HCT116 (cell line): ENCODE data around the gene BTBD6. TPM values are rescaled to one million over a fixed set of nuclear protein-coding genes. Genes with fewer than 3 reads are reported as not detected.

Experiments used
- ATAC-seq: fragments of 200-7000 bp; cut with Tn5 transposase; 2 replicates; pipeline ENCODE4 v1.9.1; 2020; ENCODE audit warnings: mild to moderate bottlenecking, moderate library complexity
- BruUV-seq: library from RNA; stranded (reverse); fragments of 400-500 nt; replicated peaks from 2 replicates; lab custom pipeline; 2021; lab: Mats Ljungman, UMichigan
- CTCF ChIA-PET: fragments of 300-600 bp; sonication (Branson Sonifier 250); formaldehyde crosslinking; loops from one replicate; lab custom pipeline; 2021; ENCODE audit warnings: antibody characterized with exemption; lab: Charles Lee
- POLR2A ChIA-PET: fragments of 300-600, 350-600 bp; sonication (Branson Sonifier 250); formaldehyde crosslinking; loops from one replicate; lab custom pipeline; 2021; ENCODE audit warnings: antibody characterized with exemption; lab: Charles Lee
- RAD21 ChIA-PET, 2 experiments: fragments of 300-600 bp; sonication (Branson Sonifier 250); formaldehyde crosslinking; loops; one replicate each; lab custom pipeline; 2023; ENCODE audit warnings: low total read pairs in 2 of 2; ENCODE audit not compliant: uncharacterized antibody in 2 of 2, unreplicated experiment in 2 of 2, low non-redundant PET in 1 of 2; lab: Charles Lee
- DNase-seq: peaks from one replicate; pipeline ENCODE4 v3.0.0-alpha.2; 2010; ENCODE audit warnings: low read depth, low spot score
- H2AFZ ChIP-seq: fragments of 200-600 bp; shearing (Covaris generic), sonication (generic); 2 replicates; pipeline ENCODE4 v1.6.1; 2017; ENCODE audit warnings: low read depth, mixed run types, mixed read lengths, antibody characterized with exemption, low read length; ENCODE audit not compliant: poor library complexity, severe bottlenecking
- H3K27ac ChIP-seq: 2 replicates; pipeline ENCODE4 v1.5.1; 2012; ENCODE audit warnings: low read depth, low read length
- H3K27me3 ChIP-seq: fragments of 200-600 bp; sonication (generic); 2 replicates; pipeline ENCODE4 v1.6.1; 2016; ENCODE audit warnings: mixed run types, low read length, mixed read lengths; ENCODE audit not compliant: insufficient read depth
- H3K36me3 ChIP-seq, 2 experiments: fragments of 200-500 bp in 1 of 2; fragments of 200-600 bp in 1 of 2; sonication (Bioruptor generic) in 1 of 2; sonication (generic) in 1 of 2; 2 replicates each; pipeline versions ENCODE4 v1.5.1 to v1.6.1; 2014 to 2016; ENCODE audit warnings: low read length in 2 of 2, inconsistent platforms in 1 of 2, mixed read lengths in 1 of 2, mixed run types in 1 of 2; ENCODE audit not compliant: insufficient read depth in 2 of 2, control insufficient read depth in 1 of 2
- H3K4me1 ChIP-seq, 2 experiments: fragments of 200-600 bp in 1 of 2; sonication (generic) in 1 of 2; 2 replicates each; pipeline versions ENCODE4 v1.5.1 to v1.6.1; 2012 to 2017; ENCODE audit warnings: low read length in 2 of 2, inconsistent platforms in 1 of 2, mild to moderate bottlenecking in 1 of 2, mixed read lengths in 1 of 2, mixed run types in 1 of 2, moderate library complexity in 1 of 2; ENCODE audit not compliant: insufficient read depth in 2 of 2, control insufficient read depth in 1 of 2
- H3K4me2 ChIP-seq: fragments of 200-600 bp; sonication (generic); 2 replicates; pipeline ENCODE4 v1.6.1; 2017; ENCODE audit warnings: mixed run types, low read length, mixed read lengths
- H3K4me3 ChIP-seq, 2 experiments: fragments of 200-600 bp in 1 of 2; sonication (generic) in 1 of 2; replicated peaks in 1 of 2; 2 replicates each; pipeline ENCODE4 v1.5.1; 2011 to 2016; ENCODE audit warnings: low read length in 2 of 2, control low read depth in 1 of 2, low read depth in 1 of 2, mild to moderate bottlenecking in 1 of 2, mixed read lengths in 1 of 2, mixed run types in 1 of 2
- H3K79me2 ChIP-seq: fragments of 200-600 bp; sonication (generic); 2 replicates; pipeline ENCODE4 v1.6.1; 2017; ENCODE audit warnings: mild to moderate bottlenecking, mixed run types, low read length, moderate library complexity, mixed read lengths; ENCODE audit not compliant: insufficient read depth
- H3K9ac ChIP-seq: fragments of 200-600 bp; sonication (generic); 2 replicates; pipeline ENCODE4 v1.6.1; 2016; ENCODE audit warnings: low read length, mixed read lengths
- H3K9me2 ChIP-seq: fragments of 200-600 bp; sonication (generic), shearing (Covaris generic); 2 replicates; pipeline ENCODE4 v1.6.1; 2017; ENCODE audit warnings: mixed run types, mild to moderate bottlenecking, moderate library complexity; ENCODE audit not compliant: insufficient read depth
- H3K9me3 ChIP-seq, 2 experiments: fragments of 200-500 bp in 1 of 2; fragments of 200-600 bp in 1 of 2; sonication (Bioruptor generic) in 1 of 2; sonication (generic) in 1 of 2; 2 replicates each; pipeline ENCODE4 v1.6.1; 2014 to 2017; ENCODE audit warnings: low read length in 2 of 2, mixed read lengths in 2 of 2, inconsistent platforms in 1 of 2, low read depth in 1 of 2, mild to moderate bottlenecking in 1 of 2, mixed run types in 1 of 2, moderate library complexity in 1 of 2; ENCODE audit not compliant: control insufficient read depth in 1 of 2, insufficient read depth in 1 of 2
- H4K20me1 ChIP-seq: fragments of 200-600 bp; sonication (generic), shearing (Covaris generic); 2 replicates; pipeline ENCODE4 v1.6.1; 2017; ENCODE audit warnings: mixed run types, mild to moderate bottlenecking, moderate library complexity; ENCODE audit not compliant: insufficient read depth
- CTCF ChIP-seq, 3 experiments: fragments of 200-600 bp in 1 of 3; sonication (generic) in 1 of 3; IDR thresholded peaks in 2 of 3; conservative IDR thresholded peaks in 1 of 3; 2 replicates each; pipeline ENCODE4 v1.5.1; 2012 to 2017; ENCODE audit warnings: low read depth in 2 of 3, low read length in 2 of 3, antibody characterized with exemption in 1 of 3, borderline replicate concordance in 1 of 3, control low read depth in 1 of 3, mild to moderate bottlenecking in 1 of 3, mixed read lengths in 1 of 3, mixed run types in 1 of 3, moderate library complexity in 1 of 3; ENCODE audit not compliant: insufficient read depth in 1 of 3
- ELF1 ChIP-seq: IDR thresholded peaks from 2 replicates; pipeline ENCODE4 v1.6.1; 2012; ENCODE audit warnings: low read depth, borderline replicate concordance
- EZH2 ChIP-seq: fragments of 200-600 bp; sonication (generic); IDR thresholded peaks from 2 replicates; pipeline ENCODE4 v1.6.1; 2017; ENCODE audit warnings: antibody characterized with exemption, mixed run types
- FOSL1 ChIP-seq: IDR thresholded peaks from 2 replicates; pipeline ENCODE4 v1.6.1; 2012; ENCODE audit warnings: low read depth
- JUND ChIP-seq: IDR thresholded peaks from 2 replicates; pipeline ENCODE4 v1.6.1; 2012
- SRF ChIP-seq: IDR thresholded peaks from 2 replicates; pipeline ENCODE4 v1.6.1; 2012; ENCODE audit warnings: low read depth
- TCF7L2 ChIP-seq: IDR thresholded peaks from 2 replicates; pipeline ENCODE4 v1.7.0; 2011; ENCODE audit warnings: borderline replicate concordance, inconsistent platforms; ENCODE audit not compliant: insufficient read depth, insufficient read length; ENCODE audit errors: extremely low read depth
- YY1 ChIP-seq: IDR thresholded peaks from 2 replicates; pipeline ENCODE4 v1.6.1; 2011; ENCODE audit warnings: low read length, low read depth, moderate library complexity, mild to moderate bottlenecking; ENCODE audit not compliant: insufficient replicate concordance; ENCODE audit errors: extremely low read depth
- ZBTB33 ChIP-seq: IDR thresholded peaks from 2 replicates; pipeline ENCODE4 v1.6.1; 2011; ENCODE audit warnings: mild to moderate bottlenecking, low read length, moderate library complexity; ENCODE audit not compliant: insufficient replicate concordance; ENCODE audit errors: extremely low read depth
- ZFX ChIP-seq: fragments of 450-650 bp; IDR thresholded peaks from 2 replicates; pipeline ENCODE4 v1.6.1; 2017
- intact Hi-C: fragments of 100-400 bp; cut with micrococcal nuclease; formaldehyde crosslinking; loops from 2 replicates; pipeline ENCODE4 v1.10.0; 2022
- total RNA-seq: library from RNA; stranded (reverse); gene quantifications from one replicate; pipeline ENCODE4 v1.2.1, GENCODE V29; 2021; ENCODE audit not compliant: unreplicated experiment

Gene BTBD6
- total RNA-seq, 1 experiment from 2014 or later: 35.9 TPM

- DNase-seq (no peak), ATAC-seq (no peak)
- no peaks in the 10 kb centered on the region for H4K20me1 ChIP-seq
- H2AFZ ChIP-seq: no peak overlapping the region
- peaks cover 8 to 17% of the 10 kb centered on the region in 2 experiments; a peak in 3 of 4 replicates for H3K4me1 ChIP-seq
- H3K9me3 ChIP-seq: no peaks in the 10 kb centered on the region
- no peaks in the 10 kb centered on the region for H3K27me3 ChIP-seq
- peak overlapping the region in 1 of 2 experiments; percentile 71; a peak in 1 of 4 replicates for H3K4me3 ChIP-seq
- ChIA-PET POLR2A (no interaction called here), RAD21 (no interaction called here), CTCF (interaction anchor here (2.1 kb wide), 1 partner anchor 102 kb away, joined by 8 read pairs; no protein-coding TSS in a partner anchor)
- TF ChIP-seq TCF7L2 (no peak), ZFX (no peak), FOSL1 (no peak), YY1 (no peak), EZH2 (no peak), JUND (no peak), ELF1 (no peak), ZBTB33 (no peak), SRF (no peak), CTCF (IDR thresholded peaks at IDR 0.05 in 2 of 3, conservative IDR thresholded peaks at IDR 0.05 in 1 of 3; ENCODE audit: borderline replicate concordance in 1 of 3, insufficient read depth in 1 of 3, low read depth in 2 of 3, low read length in 2 of 3) (no peak)
- intact Hi-C loops: no loop called here
- H3K9ac ChIP-seq: 0 out of 2 replicates have a peak overlapping the region, but pooled peaks have one; percentile 83
- peak overlapping the region; percentile 88; the same call in 1 of the 2 replicates for H3K4me2 ChIP-seq
- peak overlapping the region; percentile 93; the same call in 1 of the 2 replicates for H3K27ac ChIP-seq
- H3K36me3 ChIP-seq: peaks cover 2 to 10% of the 10 kb centered on the region in 2 experiments; a peak in 3 of 4 replicates
- H3K9me2 ChIP-seq: no peaks in the 10 kb centered on the region
- peaks cover 50% of the 10 kb centered on the region for H3K79me2 ChIP-seq
- no TSS peak for BruUV-seq
Observed at GRCh38 chr14:105250008-105250366, 1.7 kb downstream of the BTBD6 start.
